Astrocyte (in vitro differentiated cells and primary cell): Measurements from ENCODE around the gene KCNC1. TPM values are rescaled to one million over a fixed set of nuclear protein-coding genes. Genes with fewer than 3 reads are reported as not detected.

Experiments
- DNase-seq: peaks from one replicate; pipeline ENCODE4 v3.0.0-alpha.2; 2010; ENCODE audit warnings: low read depth
- FAIRE-seq: peaks from 2 replicates; lab custom pipeline; 2011; peaks lifted over from hg19 to GRCh38; lab: Jason Lieb, UNC
- H2AFZ ChIP-seq: 2 replicates; pipeline ENCODE4 v1.6.0; 2012; ENCODE audit warnings: low read depth, low read length, inconsistent platforms
- H3K27ac ChIP-seq: 2 replicates; pipeline ENCODE4 v1.5.1; 2011; ENCODE audit warnings: low read depth, low read length, inconsistent platforms
- H3K27me3 ChIP-seq: 2 replicates; pipeline ENCODE4 v1.6.0; 2011; ENCODE audit warnings: low read length, inconsistent platforms; ENCODE audit not compliant: insufficient read depth
- H3K36me3 ChIP-seq: 2 replicates; pipeline ENCODE4 v1.5.1; 2011; ENCODE audit warnings: low read length, inconsistent platforms; ENCODE audit not compliant: insufficient read depth
- H3K4me1 ChIP-seq: 2 replicates; pipeline ENCODE4 v1.5.1; 2011; ENCODE audit warnings: low read length, inconsistent platforms; ENCODE audit not compliant: insufficient read depth
- H3K4me2 ChIP-seq: 2 replicates; pipeline ENCODE4 v1.6.0; 2012; ENCODE audit warnings: low read length, inconsistent platforms
- H3K4me3 ChIP-seq: 2 replicates; pipeline ENCODE4 v1.5.1; 2011; ENCODE audit warnings: low read depth, mild to moderate bottlenecking, low read length, inconsistent platforms; ENCODE audit not compliant: insufficient read depth
- H3K79me2 ChIP-seq: 2 replicates; pipeline ENCODE4 v1.6.0; 2012; ENCODE audit warnings: mild to moderate bottlenecking, low read length, inconsistent platforms; ENCODE audit not compliant: insufficient read depth
- H3K9ac ChIP-seq: 2 replicates; pipeline ENCODE4 v1.6.0; 2012; ENCODE audit warnings: mild to moderate bottlenecking, low read length, inconsistent platforms
- H3K9me3 ChIP-seq: 2 replicates; pipeline ENCODE4 v1.5.1; 2012; ENCODE audit warnings: low read depth, mild to moderate bottlenecking, low read length, inconsistent platforms; ENCODE audit not compliant: insufficient read depth
- H4K20me1 ChIP-seq: 2 replicates; pipeline ENCODE4 v1.6.0; 2012; ENCODE audit warnings: low read length, inconsistent platforms; ENCODE audit not compliant: insufficient read depth
- H3K27ac Mint-ChIP-seq: one replicate; pipeline ENCODE4 v1.8.0; 2021; ENCODE audit warnings: mild to moderate bottlenecking, mixed read lengths; ENCODE audit not compliant: unreplicated experiment
- H3K27me3 Mint-ChIP-seq: one replicate; pipeline ENCODE4 v1.8.0; 2021; ENCODE audit warnings: low read depth, mixed read lengths; ENCODE audit not compliant: unreplicated experiment
- H3K36me3 Mint-ChIP-seq: one replicate; pipeline ENCODE4 v1.8.0; 2021; ENCODE audit warnings: low read depth, mixed read lengths; ENCODE audit not compliant: unreplicated experiment
- H3K4me1 Mint-ChIP-seq: one replicate; pipeline ENCODE4 v1.8.0; 2021; ENCODE audit warnings: low read depth, mixed read lengths; ENCODE audit not compliant: unreplicated experiment
- H3K4me3 Mint-ChIP-seq: one replicate; pipeline ENCODE4 v1.8.0; 2021; ENCODE audit warnings: mild to moderate bottlenecking, moderate library complexity, mixed read lengths; ENCODE audit not compliant: unreplicated experiment
- H3K9me3 Mint-ChIP-seq: one replicate; pipeline ENCODE4 v1.8.0; 2021; ENCODE audit warnings: mild to moderate bottlenecking, mixed read lengths; ENCODE audit not compliant: unreplicated experiment
- CTCF ChIP-seq: IDR thresholded peaks from 2 replicates; pipeline ENCODE4 v1.5.1; 2011; ENCODE audit warnings: low read depth, mild to moderate bottlenecking, inconsistent platforms, low read length, moderate library complexity; ENCODE audit not compliant: insufficient read depth
- EZH2 ChIP-seq: IDR thresholded peaks from 2 replicates; pipeline ENCODE4 v1.6.1; 2012; ENCODE audit warnings: mild to moderate bottlenecking, low read length, inconsistent platforms; ENCODE audit not compliant: insufficient read depth
- total RNA-seq: library from RNA; stranded (reverse); gene quantifications from 2 replicates; pipeline ENCODE4 v1.2.1, GENCODE V29; 2021

The KCNC1 gene
- total RNA-seq, 1 donor from 2014 or later, result 0.05 TPM

GRCh38 chr11:17768547-17768946, 34.0 kb downstream of the KCNC1 start:
- Mint-ChIP-seq H3K4me1 (no peaks in the 10 kb centered on the region), H3K27ac (no peak overlapping the region), H3K27me3 (peaks cover 17% of the 10 kb centered on the region), H3K9me3 (peaks cover 5% of the 10 kb centered on the region), H3K36me3 (no peaks in the 10 kb centered on the region), H3K4me3 (no peak overlapping the region)
- Histone ChIP-seq H2AFZ (no peak overlapping the region), H3K27ac (no peak overlapping the region), H3K27me3 (no peaks in the 10 kb centered on the region), H3K4me1 (peaks cover 5% of the 10 kb centered on the region), H3K9ac (no peak overlapping the region), H4K20me1 (no peaks in the 10 kb centered on the region), H3K4me2 (no peak overlapping the region), H3K36me3 (no peaks in the 10 kb centered on the region), H3K4me3 (no peak overlapping the region), H3K9me3 (no peaks in the 10 kb centered on the region), H3K79me2 (no peaks in the 10 kb centered on the region)
- FAIRE-seq (no peak), DNase-seq (no peak)
- TF ChIP-seq CTCF (no peak), EZH2 (no peak)

DNA sequence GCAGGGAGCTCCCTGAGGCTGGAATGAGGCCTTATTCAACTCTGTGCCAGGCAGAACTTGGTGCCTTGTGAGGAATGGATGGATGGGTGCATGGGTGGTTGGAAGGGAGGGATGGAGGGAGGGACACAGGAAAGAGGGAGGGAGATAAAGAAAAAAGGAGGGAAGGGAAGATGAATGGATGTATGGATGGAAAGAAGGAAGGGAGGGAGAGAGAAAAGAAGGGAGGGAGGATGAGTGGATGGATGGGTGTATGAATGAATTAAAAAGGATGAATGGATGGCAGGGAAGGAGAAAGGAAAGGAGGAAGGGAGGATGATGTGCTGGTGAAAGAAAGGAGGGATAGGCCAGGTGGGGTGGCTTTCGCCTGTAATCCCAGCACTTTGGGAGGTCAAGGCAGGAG, 34.6 kb downstream of the KCNC1 start:
- DNase-seq (no peak), FAIRE-seq (no peak)
- H3K4me3 Mint-ChIP-seq, result no peak overlapping the region
- H3K9ac ChIP-seq, result no peak overlapping the region
- no peaks in the 10 kb centered on the region for H3K36me3 Mint-ChIP-seq
- H3K27me3 Mint-ChIP-seq, result peaks cover 19% of the 10 kb centered on the region
- no peaks in the 10 kb centered on the region for H3K79me2 ChIP-seq
- peaks cover 5% of the 10 kb centered on the region for H3K4me1 ChIP-seq
- H2AFZ ChIP-seq, result no peak overlapping the region
- TF ChIP-seq CTCF (no peak), EZH2 (no peak)
- no peak overlapping the region for H3K4me3 ChIP-seq
- peaks cover 5% of the 10 kb centered on the region for H3K9me3 Mint-ChIP-seq
- no peaks in the 10 kb centered on the region for H4K20me1 ChIP-seq
- no peak overlapping the region for H3K27ac ChIP-seq
- H3K9me3 ChIP-seq, result no peaks in the 10 kb centered on the region
- H3K27ac Mint-ChIP-seq, result no peak overlapping the region
- H3K4me2 ChIP-seq, result no peak overlapping the region
- no peaks in the 10 kb centered on the region for H3K36me3 ChIP-seq
- H3K27me3 ChIP-seq, result no peaks in the 10 kb centered on the region
- no peaks in the 10 kb centered on the region for H3K4me1 Mint-ChIP-seq

GRCh38 chr11:17770048-17770652, 35.6 kb downstream of the KCNC1 start:
- Histone ChIP-seq H3K4me3 (no peak overlapping the region), H3K36me3 (no peaks in the 10 kb centered on the region), H2AFZ (no peak overlapping the region), H3K9me3 (no peaks in the 10 kb centered on the region), H4K20me1 (no peaks in the 10 kb centered on the region), H3K27me3 (no peaks in the 10 kb centered on the region), H3K79me2 (no peaks in the 10 kb centered on the region), H3K9ac (no peak overlapping the region), H3K4me2 (no peak overlapping the region), H3K4me1 (peaks cover under 1% of the 10 kb centered on the region), H3K27ac (no peak overlapping the region)
- Mint-ChIP-seq H3K4me1 (no peaks in the 10 kb centered on the region), H3K4me3 (no peak overlapping the region), H3K27ac (no peak overlapping the region), H3K27me3 (peaks cover 25% of the 10 kb centered on the region), H3K9me3 (peaks cover 5% of the 10 kb centered on the region), H3K36me3 (no peaks in the 10 kb centered on the region)
- no peak for TF ChIP-seq CTCF
- TF ChIP-seq EZH2, result no peak
- FAIRE-seq (no peak), DNase-seq (no peak)
